A673 (cell line): ENCODE measurements around the gene ASAP2.

Experiments
- EZH2 ChIP-seq: fragments of 200-600 bp; sonication (generic); IDR thresholded peaks from 2 replicates; pipeline ENCODE4 v1.6.1; 2017; ENCODE audit warnings: borderline replicate concordance, low read depth, mild to moderate bottlenecking, mixed read lengths, antibody characterized with exemption, low read length; ENCODE audit not compliant: poor library complexity, severe bottlenecking
- TF ChIP-seq, protein P1 (sequence below): fragments of 300-800, 200-600 bp; sonication (generic); conservative IDR thresholded peaks from 2 replicates; pipeline ENCODE4 v1.5.1; 2017; ENCODE audit warnings: low read depth, mild to moderate bottlenecking, antibody characterized with exemption, low read length, moderate library complexity, mixed read lengths

DNA sequence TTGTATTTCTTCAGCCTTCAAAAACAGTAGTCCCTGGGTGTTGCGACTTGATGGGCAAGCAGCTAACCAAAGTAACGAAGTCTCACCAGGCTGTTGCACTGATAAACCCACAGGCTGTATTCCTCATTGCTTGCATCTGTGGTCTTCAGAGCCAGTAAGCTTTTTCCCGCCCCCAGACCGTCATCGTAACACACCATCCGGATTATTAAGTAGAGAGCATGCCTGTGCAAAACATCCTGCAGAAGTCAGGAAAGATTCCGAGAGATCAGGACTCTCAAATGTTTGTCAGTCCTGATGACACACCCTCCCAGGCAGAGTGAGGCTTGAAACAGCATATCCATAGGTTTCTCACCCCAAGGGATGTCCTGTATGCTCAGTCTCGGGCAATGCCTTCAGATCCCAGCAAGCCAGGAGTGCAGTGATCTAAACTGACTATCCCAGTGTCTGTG, 200.8 kb downstream of the ASAP2 start:
- TF ChIP-seq, protein P1, sequence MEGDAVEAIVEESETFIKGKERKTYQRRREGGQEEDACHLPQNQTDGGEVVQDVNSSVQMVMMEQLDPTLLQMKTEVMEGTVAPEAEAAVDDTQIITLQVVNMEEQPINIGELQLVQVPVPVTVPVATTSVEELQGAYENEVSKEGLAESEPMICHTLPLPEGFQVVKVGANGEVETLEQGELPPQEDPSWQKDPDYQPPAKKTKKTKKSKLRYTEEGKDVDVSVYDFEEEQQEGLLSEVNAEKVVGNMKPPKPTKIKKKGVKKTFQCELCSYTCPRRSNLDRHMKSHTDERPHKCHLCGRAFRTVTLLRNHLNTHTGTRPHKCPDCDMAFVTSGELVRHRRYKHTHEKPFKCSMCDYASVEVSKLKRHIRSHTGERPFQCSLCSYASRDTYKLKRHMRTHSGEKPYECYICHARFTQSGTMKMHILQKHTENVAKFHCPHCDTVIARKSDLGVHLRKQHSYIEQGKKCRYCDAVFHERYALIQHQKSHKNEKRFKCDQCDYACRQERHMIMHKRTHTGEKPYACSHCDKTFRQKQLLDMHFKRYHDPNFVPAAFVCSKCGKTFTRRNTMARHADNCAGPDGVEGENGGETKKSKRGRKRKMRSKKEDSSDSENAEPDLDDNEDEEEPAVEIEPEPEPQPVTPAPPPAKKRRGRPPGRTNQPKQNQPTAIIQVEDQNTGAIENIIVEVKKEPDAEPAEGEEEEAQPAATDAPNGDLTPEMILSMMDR = no peak
- TF ChIP-seq EZH2 = no peak
